Measurements from ENCODE around the gene DMRT2.

- TF ChIP-seq POLR2A (IDR thresholded peaks at IDR 0.05) (no peak), CTCF (IDR thresholded peaks at IDR 0.05) (no peak)
Measured at GRCh38 chr9:1042466-1042865, 7.7 kb upstream of the DMRT2 start.
